B cell (primary cell): ENCODE results near the gene AMZ1.

Experiments used
- CTCF ChIP-seq: fragments of 200-600 bp; IDR thresholded peaks from one replicate; pipeline ENCODE4 v1.8.0; 2022; ENCODE audit warnings: antibody characterized with exemption, mild to moderate bottlenecking
- EZH2 ChIP-seq: IDR thresholded peaks from 2 replicates; pipeline ENCODE4 v1.6.1; 2012; ENCODE audit warnings: borderline replicate concordance, low read depth, mild to moderate bottlenecking, moderate library complexity, low read length; ENCODE audit not compliant: insufficient read depth, poor library complexity, severe bottlenecking

GRCh38 chr7:2655870-2656614, 32.0 kb upstream of the AMZ1 start:
- TF ChIP-seq CTCF (no peak), EZH2 (no peak)
